Lower leg skin (tissue), 4 donors: ENCODE measurements around the gene NEU1. TPM values are rescaled to one million over a fixed set of nuclear protein-coding genes. Genes with fewer than 3 reads are reported as not detected.
"Not testable (repeated sequence)": the region's sequence is repeated elsewhere in the genome, so short reads cannot be mapped to it uniquely, and the experiment has no call there.

ENCODE experiments used
- DNase-seq, 2 donors: peaks; one replicate each; pipeline ENCODE4 v3.0.0-alpha.2; 2019; ENCODE audit warnings: low spot score in 2 of 2
- H3K4me3 ChIP-seq: fragments of 200-600 bp; sonication (generic); 2 replicates; pipeline ENCODE4 v1.5.1; 2017; ENCODE audit warnings: mild to moderate bottlenecking, low read depth; ENCODE audit not compliant: poor library complexity, severe bottlenecking
- CTCF ChIP-seq, 3 donors: fragments of 450-650 bp; IDR thresholded peaks; one replicate each; pipeline ENCODE4 v1.5.1; 2016; ENCODE audit warnings: antibody characterized with exemption in 3 of 3, mild to moderate bottlenecking in 3 of 3, moderate library complexity in 2 of 3
- POLR2A ChIP-seq, 2 donors: fragments of 450-650 bp; IDR thresholded peaks; one replicate each; pipeline ENCODE4 v1.6.1; 2016 to 2017; ENCODE audit warnings: antibody characterized with exemption in 2 of 2, mild to moderate bottlenecking in 1 of 2, moderate library complexity in 1 of 2
- WGBS, 2 donors: methylation state at CpG; one replicate each; pipeline ENCODE4 v1.1.5; 2018; 5-methylcytosine and 5-hydroxymethylcytosine counted together
- intact Hi-C: fragments of 100-400 bp; cut with DNase I; formaldehyde crosslinking; loops from one replicate; pipeline ENCODE4 v1.15.0; 2023; ENCODE audit warnings: low total_unique reads
- total RNA-seq, 4 donors: library from RNA; depleted of rRNA; stranded (reverse); fragments of >200 nt; gene quantifications; one replicate each; pipeline ENCODE4 v1.1.0, GENCODE V29; 2016

Gene NEU1
- total RNA-seq, 4 donors from 2014 or later, result 29.1 to 47.6 (median 39.6) TPM

DNA sequence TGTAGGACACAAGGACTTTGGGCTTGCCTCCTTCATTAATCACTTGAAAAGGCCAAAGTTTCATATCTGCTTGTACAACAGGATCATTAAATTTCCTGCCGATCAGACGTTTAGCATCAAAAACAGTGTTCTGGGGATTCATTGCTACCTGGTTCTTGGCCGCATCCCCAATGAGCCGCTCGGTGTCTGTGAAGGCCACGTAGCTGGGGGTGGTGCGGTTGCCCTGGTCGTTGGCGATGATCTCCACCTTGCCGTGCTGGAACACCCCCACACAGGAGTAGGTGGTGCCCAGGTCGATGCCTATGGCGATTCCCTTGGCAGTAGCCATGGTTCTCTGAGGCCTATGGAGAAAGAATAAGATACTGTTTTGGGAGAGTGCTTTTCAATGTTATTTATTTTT is 51.0 kb downstream of the NEU1 start:
- DNase-seq, result no peak
- TF ChIP-seq POLR2A (IDR thresholded peaks at IDR 0.05) (no peak), CTCF (IDR thresholded peaks at IDR 0.05) (no peak)
- WGBS, 2 donors, result 90 to 91% methylated on average over 12 of the region's 12 CpGs
- intact Hi-C loops, result no loop called here
- H3K4me3 ChIP-seq, result no peak overlapping the region

DNA sequence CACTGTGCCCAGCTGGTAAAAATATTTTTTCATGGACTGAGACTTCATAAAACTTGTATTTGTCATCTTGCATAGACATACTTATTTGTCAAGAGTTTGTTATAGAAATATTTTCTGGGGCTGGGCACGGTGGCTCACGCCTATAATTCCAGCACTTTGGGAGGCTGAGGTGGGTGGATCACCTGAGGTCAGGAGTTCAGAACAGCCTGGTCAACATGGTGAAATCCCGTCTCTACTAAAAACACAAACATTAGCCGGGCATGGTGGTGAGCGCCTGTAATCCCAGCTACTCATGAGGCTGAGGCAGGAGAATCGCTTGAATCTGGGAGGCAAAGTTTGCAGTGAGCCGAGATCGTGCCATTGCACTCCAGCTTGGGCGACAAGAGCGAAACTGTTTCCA is 54.0 kb downstream of the NEU1 start:
- DNase-seq, result not testable (repeated sequence)
- 90 to 93% methylated on average over 10 of the region's 10 CpGs for whole genome bisulfite sequencing, 2 donors

More for the DNA sequence above, 54.0 kb downstream of the NEU1 start:
- intact Hi-C loops, H3K4me3 ChIP-seq: not testable (repeated sequence)

Other genes with a start within 250 kb of the NEU1 start
- gene AIF1, start 247.6 kb downstream of the NEU1 start, total RNA-seq, result 10 to 100 TPM in 1 of 4 donors, 1 to 10 TPM in 3; 4.8 to 13.7 (median 7.2) TPM
- gene PRRC2A, start 242.1 kb downstream of the NEU1 start, total RNA-seq, result 100 to 1,000 TPM in 1 of 4 donors, 10 to 100 TPM in 3; 57.4 to 131 (median 73.7) TPM
- gene BAG6, start 210.2 kb downstream of the NEU1 start, total RNA-seq, result 100 to 1,000 TPM; 255 to 338 (median 287) TPM
- gene APOM, start 206.9 kb downstream of the NEU1 start, total RNA-seq, result 1 to 10 TPM; 1.7 to 7.2 (median 2.5) TPM
- gene C6orf47, start 202.0 kb downstream of the NEU1 start, total RNA-seq, result 10 to 100 TPM; 35.8 to 39.9 (median 37.2) TPM
- gene GPANK1, start 197.8 kb downstream of the NEU1 start, total RNA-seq, result 10 to 100 TPM; 22.3 to 32.5 (median 24.3) TPM
- gene CSNK2B, start 196.7 kb downstream of the NEU1 start, total RNA-seq, result 100 to 1,000 TPM; 328 to 447 (median 416) TPM
- gene LY6G5B, start 192.8 kb downstream of the NEU1 start, total RNA-seq, result 10 to 100 TPM in 1 of 4 donors, 1 to 10 TPM in 3; 4.2 to 21.3 (median 7.1) TPM
- 1 to 10 TPM in 1 of 4 donors, not detected in 3; 1.6 TPM for gene LY6G5C, start 181.8 kb downstream of the NEU1 start, total RNA-seq
- 10 to 100 TPM; 49.9 to 61.8 (median 52.0) TPM for gene ABHD16A, start 159.5 kb downstream of the NEU1 start, total RNA-seq
- gene LY6G6F, start 156.0 kb downstream of the NEU1 start, total RNA-seq, result not detected
- gene LY6G6D, start 147.5 kb downstream of the NEU1 start, total RNA-seq, result 1 to 10 TPM in 1 of 4 donors, not detected in 3; 9.5 TPM
- 100 to 1,000 TPM; 189 to 513 (median 237) TPM for gene LY6G6C, start 141.1 kb downstream of the NEU1 start, total RNA-seq
- 10 to 100 TPM in 1 of 4 donors, 1 to 10 TPM in 3; 6.0 to 10.5 (median 7.9) TPM for gene MPIG6B, start 139.4 kb downstream of the NEU1 start, total RNA-seq
- gene DDAH2, start 133.5 kb downstream of the NEU1 start, total RNA-seq, result 100 to 1,000 TPM in 3 of 4 donors, 10 to 100 TPM in 1; 65.7 to 124 (median 106) TPM
- gene CLIC1, start 126.3 kb downstream of the NEU1 start, total RNA-seq, result 100 to 1,000 TPM; 293 to 430 (median 393) TPM
- gene MSH5, start 122.8 kb downstream of the NEU1 start, total RNA-seq, result 10 to 100 TPM in 3 of 4 donors, 1 to 10 TPM in 1; 7.8 to 13.8 (median 11.4) TPM
- 10 to 100 TPM; 25.3 to 80.6 (median 55.3) TPM for gene SAPCD1, start 100.2 kb downstream of the NEU1 start, total RNA-seq
- 1 to 10 TPM in 3 of 4 donors, under 1 TPM in 1; 0.49 to 4.8 (median 1.4) TPM for gene VWA7, start 85.5 kb downstream of the NEU1 start, total RNA-seq
- 10 to 100 TPM; 39.2 to 53.9 (median 46.9) TPM for gene VARS1, start 67.1 kb downstream of the NEU1 start, total RNA-seq
- gene LSM2, start 55.9 kb downstream of the NEU1 start, total RNA-seq, result 10 to 100 TPM; 24.7 to 34.5 (median 28.7) TPM
- gene HSPA1L, start 47.5 kb downstream of the NEU1 start, total RNA-seq, result 1 to 10 TPM; 1.3 to 2.3 (median 1.8) TPM
- gene HSPA1A, start 47.3 kb downstream of the NEU1 start, total RNA-seq, result 100 to 1,000 TPM; 237 to 342 (median 321) TPM
- 100 to 1,000 TPM; 378 to 549 (median 420) TPM for gene HSPA1B, start 35.1 kb downstream of the NEU1 start, total RNA-seq
- 1 to 10 TPM; 1.6 to 5.2 (median 3.2) TPM for gene SLC44A4, start 16.2 kb upstream of the NEU1 start, total RNA-seq
- gene EHMT2, start 34.9 kb upstream of the NEU1 start, total RNA-seq, result 10 to 100 TPM; 25.5 to 39.3 (median 33.6) TPM
- 1 to 10 TPM in 1 of 4 donors, under 1 TPM in 3; 0.25 to 1.6 (median 0.77) TPM for gene ZBTB12, start 39.3 kb upstream of the NEU1 start, total RNA-seq
- 1 to 10 TPM; 4.9 to 7.7 (median 6.7) TPM for gene C2, start 64.9 kb upstream of the NEU1 start, total RNA-seq
- gene CFB, start 83.3 kb upstream of the NEU1 start, total RNA-seq, result 10 to 100 TPM in 1 of 4 donors, 1 to 10 TPM in 3; 1.4 to 13.1 (median 4.5) TPM
- gene NELFE, start 96.2 kb upstream of the NEU1 start, total RNA-seq, result 10 to 100 TPM; 53.2 to 88.2 (median 83.4) TPM
- gene SKIC2, start 96.4 kb upstream of the NEU1 start, total RNA-seq, result 10 to 100 TPM; 23.3 to 57.8 (median 32.3) TPM
- gene DXO, start 109.3 kb upstream of the NEU1 start, total RNA-seq, result 10 to 100 TPM; 14.6 to 19.9 (median 16.4) TPM
- gene C4A, start 119.2 kb upstream of the NEU1 start, total RNA-seq, result 10 to 100 TPM in 1 of 4 donors, 1 to 10 TPM in 3; 5.6 to 10.4 (median 7.4) TPM
- gene C4B, start 152.0 kb upstream of the NEU1 start, total RNA-seq, result 10 to 100 TPM in 1 of 4 donors, 1 to 10 TPM in 3; 4.5 to 12.1 (median 6.3) TPM
- gene CYP21A2, start 175.6 kb upstream of the NEU1 start, total RNA-seq, result 1 to 10 TPM in 1 of 4 donors, under 1 TPM in 2, not detected in 1; 0.27 to 3.9 (median 0.88) TPM
- 100 to 1,000 TPM in 1 of 4 donors, 10 to 100 TPM in 3; 24.9 to 155 (median 46.3) TPM for gene TNXB, start 246.5 kb upstream of the NEU1 start, total RNA-seq